HepG2 (cell line): ENCODE measurements around the gene SLC22A31. TPM values are rescaled to one million over a fixed set of nuclear protein-coding genes. Genes with fewer than 3 reads are reported as not detected.

Source experiments
- AHR ChIP-seq: IDR thresholded peaks from 2 replicates; pipeline ENCODE4 v1.6.1; 2018; ENCODE audit warnings: missing genetic modification reagents, missing compliant biosample characterization
- ATM ChIP-seq: fragments of 450-650 bp; IDR thresholded peaks from 2 replicates; pipeline ENCODE4 v1.7.1; 2017; ENCODE audit warnings: mild to moderate bottlenecking, borderline replicate concordance
- BRCA1 ChIP-seq: sonication (generic); formaldehyde crosslinking; IDR thresholded peaks from 2 replicates; pipeline ENCODE4 v1.4.0; 2020; ENCODE audit warnings: missing genetic modification reagents
- FOSL1 ChIP-seq: sonication (generic); formaldehyde crosslinking; IDR thresholded peaks from 2 replicates; pipeline ENCODE4 v1.9.0; 2021; ENCODE audit warnings: missing genetic modification reagents, borderline replicate concordance
- GFI1 ChIP-seq: sonication (generic); formaldehyde crosslinking; IDR thresholded peaks from 2 replicates; pipeline ENCODE4 v1.5.0; 2020; ENCODE audit warnings: missing genetic modification reagents, mild to moderate bottlenecking, borderline replicate concordance
- ISL2 ChIP-seq: sonication (generic); formaldehyde crosslinking; IDR thresholded peaks from 2 replicates; pipeline ENCODE4 v1.5.0; 2020; ENCODE audit warnings: missing genetic modification reagents
- JDP2 ChIP-seq: sonication (generic); formaldehyde crosslinking; IDR thresholded peaks from 2 replicates; pipeline ENCODE4 v1.8.1; 2022; ENCODE audit warnings: missing genetic modification reagents, borderline replicate concordance
- MAFK ChIP-seq, 2 experiments: IDR thresholded peaks in 1 of 2; conservative IDR thresholded peaks in 1 of 2; 2 replicates each; pipeline ENCODE4 v1.6.1; 2011; ENCODE audit warnings: improper control_type of control experiment in 2 of 2, low read length in 2 of 2
- MEIS2 ChIP-seq: sonication (generic); formaldehyde crosslinking; IDR thresholded peaks from 2 replicates; pipeline ENCODE4 v1.9.0; 2021; ENCODE audit warnings: mild to moderate bottlenecking, missing genetic modification reagents
- RNF2 ChIP-seq: fragments of 450-650 bp; conservative IDR thresholded peaks from 2 replicates; pipeline ENCODE4 v1.6.1; 2016; ENCODE audit warnings: low read depth
- RXRA ChIP-seq: sonication (generic); formaldehyde crosslinking; IDR thresholded peaks from 2 replicates; pipeline ENCODE4 v1.5.1; 2020; ENCODE audit warnings: missing genetic modification reagents
- SIX1 ChIP-seq: sonication (generic); formaldehyde crosslinking; IDR thresholded peaks from 2 replicates; pipeline ENCODE4 v1.4.0; 2020; ENCODE audit warnings: missing genetic modification reagents, borderline replicate concordance
- SNRNP70 ChIP-seq: fragments of 200-400 bp; formaldehyde crosslinking; IDR thresholded peaks from 2 replicates; pipeline ENCODE4 v1.6.1; 2017; ENCODE audit warnings: mild to moderate bottlenecking, low read depth, low read length, moderate library complexity
- TARDBP ChIP-seq: sonication (generic); formaldehyde crosslinking; IDR thresholded peaks from 2 replicates; pipeline ENCODE4 v1.8.0; 2022; ENCODE audit warnings: mild to moderate bottlenecking, missing genetic modification reagents
- TSC22D2 ChIP-seq: sonication (generic); formaldehyde crosslinking; IDR thresholded peaks from 2 replicates; pipeline ENCODE4 v1.5.1; 2020; ENCODE audit warnings: missing genetic modification reagents, mild to moderate bottlenecking, borderline replicate concordance
- ZBTB21 ChIP-seq: sonication (generic); formaldehyde crosslinking; IDR thresholded peaks from 2 replicates; pipeline ENCODE4 v1.4.0; 2020; ENCODE audit warnings: missing genetic modification reagents
- ZKSCAN5 ChIP-seq: sonication (generic); formaldehyde crosslinking; IDR thresholded peaks from 2 replicates; pipeline ENCODE4 v1.5.1; 2020; ENCODE audit warnings: mild to moderate bottlenecking, missing genetic modification reagents
- ZNF253 ChIP-seq: sonication (generic); formaldehyde crosslinking; IDR thresholded peaks from 2 replicates; pipeline ENCODE4 v1.8.0; 2022; ENCODE audit warnings: mild to moderate bottlenecking, missing genetic modification reagents, borderline replicate concordance
- ZNF292 ChIP-seq: sonication (generic); formaldehyde crosslinking; IDR thresholded peaks from 2 replicates; pipeline ENCODE4 v1.8.1; 2022; ENCODE audit warnings: mild to moderate bottlenecking, low read depth, missing genetic modification reagents, borderline replicate concordance
- polyA plus RNA-seq, 8 experiments: library from polyadenylated mRNA; depleted of rRNA in 3 of 8; stranded (reverse) in 7 of 8; unstranded in 1 of 8; fragments of >200 nt; fragmentation: Illumina TruSeq in 4 of 8; extraction: Trizol in 4 of 8; gene quantifications; 2 replicates each; pipeline versions ENCODE4 v1.2.1 to v1.2.3, GENCODE V29; 2011 to 2016; ENCODE audit warnings: low read depth in 4 of 8, missing spikeins in 1 of 8, mixed read lengths in 1 of 8; ENCODE audit not compliant: insufficient read depth in 1 of 8
- total RNA-seq, 5 experiments: library from RNA; depleted of rRNA; stranded (reverse); fragments of >200 nt; fragmentation: Illumina TruSeq; extraction: Trizol; gene quantifications; 2 replicates each; pipeline ENCODE4 v1.2.3, GENCODE V29; 2016; ENCODE audit warnings: low read depth in 1 of 5
- TF ChIP-seq, protein P1 (sequence below): conservative IDR thresholded peaks from 2 replicates; pipeline ENCODE4 v1.6.1; 2018; ENCODE audit warnings: missing genetic modification reagents
- TF ChIP-seq, protein P2 (sequence below): sonication (generic); IDR thresholded peaks from 2 replicates; pipeline ENCODE4 v1.6.1; 2016; ENCODE audit warnings: low read depth, borderline replicate concordance
- TF ChIP-seq, protein P3 (sequence below): sonication (generic); formaldehyde crosslinking; IDR thresholded peaks from 2 replicates; pipeline ENCODE4 v1.8.1; 2023; ENCODE audit warnings: mild to moderate bottlenecking, moderate library complexity, missing genetic modification reagents
- TF ChIP-seq, protein P4 (sequence below): IDR thresholded peaks from 2 replicates; pipeline ENCODE4 v1.6.1; 2012; ENCODE audit warnings: inconsistent platforms

The SLC22A31 gene
- total and polyA plus RNA-seq, 2 of the 13 experiments (the other 11 are each of a cell fraction or from before 2014, with no cell fraction given) = 67.3 to 83.3 TPM

DNA sequence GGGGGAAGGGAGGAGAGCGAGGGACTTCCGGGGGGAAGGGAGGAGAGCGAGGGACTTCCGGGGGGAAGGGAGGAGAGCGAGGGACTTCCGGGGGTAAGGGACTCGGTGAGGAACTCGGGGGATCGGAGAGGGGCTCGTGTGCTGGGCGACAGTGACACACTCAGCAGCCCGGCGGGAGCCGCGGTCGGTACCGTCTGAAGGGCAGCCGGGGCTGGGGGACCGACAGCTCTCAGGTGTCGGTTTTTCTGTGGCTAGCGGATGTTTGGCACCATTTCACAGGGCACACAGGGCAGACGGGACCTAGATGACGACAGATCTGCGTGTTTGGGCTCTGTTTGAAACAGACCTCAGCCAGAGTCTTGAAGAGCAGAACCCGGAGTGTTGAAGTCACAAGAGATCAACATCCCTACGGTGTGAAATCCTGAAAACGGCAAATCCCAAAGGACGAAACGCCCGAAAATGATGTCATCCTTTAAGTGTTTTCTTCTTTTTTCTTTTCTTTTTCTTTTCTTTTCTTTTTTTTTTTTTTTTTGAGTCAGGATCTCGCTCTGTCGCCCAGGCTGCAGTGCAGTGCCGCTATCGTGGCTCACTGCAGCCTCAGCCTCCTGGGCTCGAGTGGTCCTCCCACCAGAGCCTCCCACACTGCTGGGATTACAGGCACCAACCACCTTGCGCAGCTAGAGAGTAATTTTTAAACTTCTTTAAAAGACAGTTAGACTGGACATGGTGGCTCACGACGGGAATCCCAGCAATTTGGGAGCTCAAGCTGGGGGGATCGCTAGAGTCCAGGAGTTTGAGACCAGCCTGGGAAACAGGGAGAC, 41.1 kb upstream of the SLC22A31 start (continued):
- TF ChIP-seq, protein P1, sequence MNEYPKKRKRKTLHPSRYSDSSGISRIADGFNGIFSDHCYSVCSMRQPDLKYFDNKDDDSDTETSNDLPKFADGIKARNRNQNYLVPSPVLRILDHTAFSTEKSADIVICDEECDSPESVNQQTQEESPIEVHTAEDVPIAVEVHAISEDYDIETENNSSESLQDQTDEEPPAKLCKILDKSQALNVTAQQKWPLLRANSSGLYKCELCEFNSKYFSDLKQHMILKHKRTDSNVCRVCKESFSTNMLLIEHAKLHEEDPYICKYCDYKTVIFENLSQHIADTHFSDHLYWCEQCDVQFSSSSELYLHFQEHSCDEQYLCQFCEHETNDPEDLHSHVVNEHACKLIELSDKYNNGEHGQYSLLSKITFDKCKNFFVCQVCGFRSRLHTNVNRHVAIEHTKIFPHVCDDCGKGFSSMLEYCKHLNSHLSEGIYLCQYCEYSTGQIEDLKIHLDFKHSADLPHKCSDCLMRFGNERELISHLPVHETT (CRISPR knock-in tag) = peak; percentile 97
- TF ChIP-seq ZBTB21 (CRISPR knock-in tag) = peak; percentile 25; the same call in 1 of the 2 replicates
- TF ChIP-seq, protein P2, sequence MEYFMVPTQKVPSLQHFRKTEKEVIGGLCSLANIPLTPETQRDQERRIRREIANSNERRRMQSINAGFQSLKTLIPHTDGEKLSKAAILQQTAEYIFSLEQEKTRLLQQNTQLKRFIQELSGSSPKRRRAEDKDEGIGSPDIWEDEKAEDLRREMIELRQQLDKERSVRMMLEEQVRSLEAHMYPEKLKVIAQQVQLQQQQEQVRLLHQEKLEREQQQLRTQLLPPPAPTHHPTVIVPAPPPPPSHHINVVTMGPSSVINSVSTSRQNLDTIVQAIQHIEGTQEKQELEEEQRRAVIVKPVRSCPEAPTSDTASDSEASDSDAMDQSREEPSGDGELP = no peak
- TF ChIP-seq ZKSCAN5 (CRISPR knock-in tag) = peak; percentile 17; the same call in 1 of the 2 replicates
- TF ChIP-seq MEIS2 (CRISPR knock-in tag) = peak; percentile 90
- TF ChIP-seq, protein P3, sequence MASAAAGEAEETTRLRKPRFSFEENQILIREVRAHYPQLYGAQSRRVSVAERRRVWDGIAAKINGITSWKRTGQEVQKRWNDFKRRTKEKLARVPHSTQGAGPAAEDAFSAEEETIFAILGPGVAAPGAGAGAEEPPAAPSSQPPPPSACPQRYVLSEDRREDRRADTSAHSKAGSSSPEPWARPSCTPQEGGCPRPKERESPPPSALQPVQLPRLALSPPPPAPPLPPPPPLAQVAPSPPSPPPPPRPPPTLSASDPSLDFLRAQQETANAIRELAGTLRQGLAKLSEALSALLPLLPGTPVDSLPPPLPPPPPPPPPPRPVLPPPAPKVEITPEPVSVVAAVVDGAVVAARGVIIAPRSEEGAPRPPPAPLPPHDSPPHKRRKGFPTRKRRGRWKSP (CRISPR knock-in tag) = peak; percentile 80; the same call in 1 of the 2 replicates
- no peak for TF ChIP-seq ZNF292
- no peak for TF ChIP-seq SNRNP70
- TF ChIP-seq TSC22D2 = peak; percentile 66; the same call in 1 of the 2 replicates
- peak; percentile 91 for TF ChIP-seq TARDBP (CRISPR knock-in tag)
- no peak for TF ChIP-seq ZNF253 (CRISPR knock-in tag)
- TF ChIP-seq FOSL1 (CRISPR knock-in tag) = no peak
- no peak for TF ChIP-seq SIX1 (CRISPR knock-in tag)
- no peak for TF ChIP-seq MAFK (conservative IDR thresholded peaks at IDR 0.05 in 1 of 2, IDR thresholded peaks at IDR 0.05 in 1 of 2; ENCODE audit: low read length in 2 of 2)
- TF ChIP-seq AHR (CRISPR knock-in tag) = no peak
- TF ChIP-seq, protein P4, sequence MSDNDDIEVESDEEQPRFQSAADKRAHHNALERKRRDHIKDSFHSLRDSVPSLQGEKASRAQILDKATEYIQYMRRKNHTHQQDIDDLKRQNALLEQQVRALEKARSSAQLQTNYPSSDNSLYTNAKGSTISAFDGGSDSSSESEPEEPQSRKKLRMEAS = peak; percentile 88
- TF ChIP-seq RXRA (CRISPR knock-in tag) = peak; percentile 85
- no peak for TF ChIP-seq JDP2 (CRISPR knock-in tag)
- TF ChIP-seq BRCA1 = peak; percentile 95
- TF ChIP-seq GFI1 (CRISPR knock-in tag) = peak; percentile 73; the same call in 1 of the 2 replicates
- TF ChIP-seq ISL2 (CRISPR knock-in tag) = peak; percentile 88
- no peak for TF ChIP-seq RNF2
- no peak for TF ChIP-seq ATM
